Rectal smooth muscle tissue (tissue), 1 donor: ENCODE results near the gene ZNF583.

Source experiments
- H3K27ac ChIP-seq: one replicate; pipeline ENCODE4 v1.7.0; 2013; ENCODE audit warnings: low read depth, low read length, inconsistent platforms
- H3K27me3 ChIP-seq: one replicate; pipeline ENCODE4 v1.7.0; 2013; ENCODE audit warnings: low read length; ENCODE audit not compliant: control insufficient read depth, insufficient read depth
- H3K36me3 ChIP-seq: one replicate; pipeline ENCODE4 v1.7.0; 2013; ENCODE audit warnings: low read length; ENCODE audit not compliant: control insufficient read depth, insufficient read depth
- H3K4me1 ChIP-seq: one replicate; pipeline ENCODE4 v1.7.0; 2013; ENCODE audit warnings: low read length; ENCODE audit not compliant: control insufficient read depth, insufficient read depth
- H3K4me3 ChIP-seq: one replicate; pipeline ENCODE4 v1.7.0; 2013; ENCODE audit warnings: low read length
- H3K9ac ChIP-seq: one replicate; pipeline ENCODE4 v1.7.0; 2013; ENCODE audit warnings: low read length

Gene ZNF583

GRCh38 chr19:56403764-56404704 is at the start of gene ZNF583:
TSS of gene ZNF583 (plus strand) at chr19:56404332. CDS start at chr19:56407115, 2,783 bp downstream.
- peaks cover 20% of the 10 kb centered on the region for H3K36me3 ChIP-seq
- H3K27me3 ChIP-seq = no peaks in the 10 kb centered on the region
- H3K4me3 ChIP-seq = peak within 1 kb of the TSS; percentile 93
- H3K27ac ChIP-seq = peak within 1 kb of the TSS; percentile 98
- H3K9ac ChIP-seq = peak within 1 kb of the TSS; percentile 85
- peaks cover 6% of the 10 kb centered on the region for H3K4me1 ChIP-seq

- H3K9ac ChIP-seq = no peak overlapping the region
- H3K36me3 ChIP-seq = no peaks in the 10 kb centered on the region
These were observed 48.6 kb upstream of the ZNF583 start for GRCh38 chr19:56355517-56355916.

GRCh38 chr19:56356944-56357343 is 47.2 kb upstream of the ZNF583 start:
- no peaks in the 10 kb centered on the region for H3K4me1 ChIP-seq
- H3K36me3 ChIP-seq = no peaks in the 10 kb centered on the region
- H3K9ac ChIP-seq = no peak overlapping the region
- H3K27ac ChIP-seq = no peak overlapping the region
- H3K4me3 ChIP-seq = no peak overlapping the region
- no peaks in the 10 kb centered on the region for H3K27me3 ChIP-seq

More at GRCh38 chr19:56355517-56355916, 48.6 kb upstream of the ZNF583 start:
- Histone ChIP-seq H3K4me3 (no peak overlapping the region), H3K27me3 (no peaks in the 10 kb centered on the region), H3K27ac (no peak overlapping the region), H3K4me1 (no peaks in the 10 kb centered on the region)

- no peak overlapping the region for H3K27ac ChIP-seq
- H3K4me1 ChIP-seq = no peaks in the 10 kb centered on the region
- H3K9ac ChIP-seq = no peak overlapping the region
- no peaks in the 10 kb centered on the region for H3K36me3 ChIP-seq
- H3K27me3 ChIP-seq = no peaks in the 10 kb centered on the region
- no peak overlapping the region for H3K4me3 ChIP-seq
These were observed 43.3 kb upstream of the ZNF583 start for GRCh38 chr19:56360841-56361240.

- Histone ChIP-seq H3K36me3 (peaks cover 5% of the 10 kb centered on the region), H3K4me1 (peaks cover 8% of the 10 kb centered on the region), H3K27ac (peak overlapping the region; percentile 80)
These were observed 36.1 kb upstream of the ZNF583 start for GRCh38 chr19:56367829-56368711.

GRCh38 chr19:56369886-56370676 is 34.1 kb upstream of the ZNF583 start:
- Histone ChIP-seq H3K36me3 (peaks cover 15% of the 10 kb centered on the region), H3K27ac (no peak overlapping the region), H3K9ac (no peak overlapping the region), H3K4me3 (no peak overlapping the region), H3K27me3 (no peaks in the 10 kb centered on the region), H3K4me1 (peaks cover 8% of the 10 kb centered on the region)

More at GRCh38 chr19:56367829-56368711, 36.1 kb upstream of the ZNF583 start:
- H3K27me3 ChIP-seq = no peaks in the 10 kb centered on the region
- peak overlapping the region; percentile 60 for H3K4me3 ChIP-seq
- peak overlapping the region; percentile 19 for H3K9ac ChIP-seq

GRCh38 chr19:56372281-56372680 is 31.9 kb upstream of the ZNF583 start:
- Histone ChIP-seq H3K9ac (no peak overlapping the region), H3K27ac (no peak overlapping the region), H3K27me3 (no peaks in the 10 kb centered on the region), H3K4me1 (peaks cover 8% of the 10 kb centered on the region), H3K4me3 (no peak overlapping the region), H3K36me3 (peaks cover 26% of the 10 kb centered on the region)

- H3K4me1 ChIP-seq = no peaks in the 10 kb centered on the region
- peaks cover 30% of the 10 kb centered on the region for H3K36me3 ChIP-seq
- H3K9ac ChIP-seq = no peak overlapping the region
- no peaks in the 10 kb centered on the region for H3K27me3 ChIP-seq
- H3K27ac ChIP-seq = no peak overlapping the region
- no peak overlapping the region for H3K4me3 ChIP-seq
These were observed 26.8 kb upstream of the ZNF583 start for GRCh38 chr19:56377105-56377924.

- Histone ChIP-seq H3K36me3 (peaks cover 10% of the 10 kb centered on the region), H3K9ac (no peak overlapping the region), H3K4me1 (no peaks in the 10 kb centered on the region), H3K4me3 (no peak overlapping the region), H3K27me3 (no peaks in the 10 kb centered on the region), H3K27ac (no peak overlapping the region)
These were observed 20.1 kb upstream of the ZNF583 start for GRCh38 chr19:56383826-56384605.

- Histone ChIP-seq H3K27ac (peak within 1 kb of the TSS; percentile 96), H3K36me3 (peaks cover 13% of the 10 kb centered on the region), H3K27me3 (no peaks in the 10 kb centered on the region), H3K4me1 (peaks cover 2% of the 10 kb centered on the region), H3K4me3 (peak within 1 kb of the TSS; percentile 100), H3K9ac (peak within 1 kb of the TSS; percentile 95)
These were observed 10.8 kb upstream of the ZNF583 start, which contains the start of gene ZNF582 for GRCh38 chr19:56393119-56394012. TSS of gene ZNF582 (minus strand) at chr19:56393534. CDS start at chr19:56391752, 1,782 bp downstream.
